ENCODE data around the gene SLU7.

The SLU7 gene

DNA sequence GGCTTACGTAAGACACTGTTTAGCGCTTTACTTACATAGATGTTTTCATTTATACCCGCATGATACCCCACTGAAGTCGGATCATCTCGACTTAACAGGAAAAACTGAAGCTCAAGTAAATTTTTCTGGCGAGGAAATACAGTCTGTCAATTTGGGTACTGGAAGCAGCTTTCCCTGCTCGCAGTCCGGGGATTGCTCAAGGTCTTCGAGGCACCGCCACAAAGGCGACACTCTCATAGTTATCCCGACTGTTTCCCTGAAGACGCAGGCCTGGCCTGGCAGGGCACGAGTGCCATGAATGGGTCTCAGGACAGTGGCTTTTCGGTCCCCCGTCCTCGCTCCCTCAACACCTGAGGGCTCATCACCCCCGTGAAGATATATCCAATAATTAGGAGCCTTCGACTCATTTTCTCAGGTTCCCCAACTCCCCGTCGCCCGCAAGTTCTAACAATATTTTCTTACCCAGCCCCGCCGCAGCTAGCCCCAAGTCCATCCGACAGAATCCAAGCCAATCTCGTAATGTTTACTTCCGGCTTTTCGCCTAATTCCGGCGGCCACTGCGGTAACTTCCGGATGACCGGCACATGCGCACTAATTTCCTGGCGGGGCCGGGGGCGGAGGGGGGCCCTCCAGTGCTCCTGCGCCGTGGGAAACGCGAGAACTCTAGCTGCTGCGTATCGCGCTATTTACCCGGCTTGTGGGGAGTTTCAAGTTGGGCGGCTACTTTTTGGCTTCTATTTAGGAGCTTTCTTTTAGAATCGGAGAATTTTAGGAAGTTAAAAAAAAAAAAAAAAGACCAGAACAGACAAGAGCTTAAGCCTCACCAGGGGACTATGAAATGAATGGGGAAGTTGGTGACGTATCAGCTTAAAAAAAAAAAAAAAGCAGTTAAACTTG lies at the start of gene SLU7:
TSS of gene SLU7 (minus strand) at position 521 of the 897 bp plus-strand sequence. CDS start 3,787 bp downstream, outside the sequence.
- peak; percentile 98 for DNase-seq (ENCODE audit: low read depth, low spot score)
- no peak for TF ChIP-seq CTCF (IDR thresholded peaks at IDR 0.05; ENCODE audit: low read depth, low read length)
- H3K4me3 ChIP-seq (ENCODE audit: low read depth, low read length): peak within 1 kb of the TSS; percentile 64
- in situ Hi-C loops (cut with HindIII; ENCODE audit: low sequenced_read_pairs): no loop called here

DNA sequence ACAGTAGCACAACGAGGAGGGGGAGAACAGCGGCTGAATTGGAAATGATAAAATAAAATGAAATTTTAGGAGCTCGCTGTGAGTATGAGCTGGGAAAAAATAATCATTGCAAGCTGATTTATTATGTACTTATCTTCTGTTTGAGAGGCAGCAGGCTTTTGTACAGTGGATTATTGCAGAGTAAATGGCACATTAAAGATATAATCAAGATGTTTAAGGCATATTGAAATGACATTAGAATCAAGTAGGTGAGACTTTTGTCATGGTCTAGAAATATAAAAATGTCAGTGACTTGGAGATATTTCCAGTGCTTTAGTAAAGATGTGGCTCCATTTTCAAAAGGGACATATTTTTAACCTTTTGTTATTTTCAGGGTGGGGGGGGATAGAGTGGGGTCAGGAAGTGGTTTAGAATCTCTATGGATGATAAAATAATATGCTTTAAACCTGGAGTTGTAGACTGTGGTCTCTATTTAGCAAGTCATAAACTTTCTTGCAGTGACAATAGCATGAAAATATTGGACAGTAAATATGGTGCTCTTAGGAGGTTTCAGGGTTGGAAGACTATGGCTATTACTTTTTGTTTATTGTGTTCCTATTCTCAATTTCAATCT lies 49.6 kb upstream of the SLU7 start:
- no peak for DNase-seq (ENCODE audit: low read depth, low spot score)
- peak overlapping the region; percentile 24 for H3K4me3 ChIP-seq (ENCODE audit: low read depth, low read length)
- in situ Hi-C loops (cut with HindIII; ENCODE audit: low sequenced_read_pairs): no loop called here
- no peak for TF ChIP-seq CTCF (IDR thresholded peaks at IDR 0.05; ENCODE audit: low read depth, low read length)

GRCh38 chr5:160467555-160468362 lies 48.9 kb upstream of the SLU7 start:
- no peak for TF ChIP-seq CTCF (IDR thresholded peaks at IDR 0.05; ENCODE audit: low read depth, low read length)
- DNase-seq (ENCODE audit: low read depth, low spot score): peak; percentile 85
- in situ Hi-C loops (cut with HindIII; ENCODE audit: low sequenced_read_pairs): no loop called here
- peak overlapping the region; percentile 24 for H3K4me3 ChIP-seq (ENCODE audit: low read depth, low read length)

- in situ Hi-C loops (cut with HindIII; ENCODE audit: low sequenced_read_pairs): no loop called here
- no peak for TF ChIP-seq CTCF (IDR thresholded peaks at IDR 0.05; ENCODE audit: low read depth, low read length)
- no peak overlapping the region for H3K4me3 ChIP-seq (ENCODE audit: low read depth, low read length)
- no peak for DNase-seq (ENCODE audit: low read depth, low spot score)
Observed at GRCh38 chr5:160466889-160467554, 48.1 kb upstream of the SLU7 start.

DNA sequence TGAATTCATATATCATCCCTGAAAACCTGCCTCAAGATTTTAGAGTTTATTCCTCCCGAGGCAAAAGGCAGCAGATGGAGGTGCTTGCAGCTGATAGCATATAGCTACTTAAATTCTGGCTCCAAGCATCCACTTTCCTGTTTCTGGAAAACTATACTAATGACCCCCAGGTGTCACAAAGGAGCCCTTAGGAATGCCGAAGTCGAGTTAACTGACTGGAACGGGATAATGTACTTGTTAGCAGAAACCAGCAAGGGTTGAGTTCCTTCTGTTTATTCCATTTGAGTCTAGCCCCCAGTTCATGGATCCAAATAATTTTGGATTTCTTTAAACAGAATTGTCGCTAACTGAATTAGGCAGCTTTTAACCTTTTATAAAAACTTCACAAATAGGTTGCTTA lies 47.2 kb upstream of the SLU7 start:
- no peak overlapping the region for H3K4me3 ChIP-seq (ENCODE audit: low read depth, low read length)
- DNase-seq (ENCODE audit: low read depth, low spot score): no peak
- in situ Hi-C loops (cut with HindIII; ENCODE audit: low sequenced_read_pairs): no loop called here
- no peak for TF ChIP-seq CTCF (IDR thresholded peaks at IDR 0.05; ENCODE audit: low read depth, low read length)

GRCh38 chr5:160464466-160464797 lies 45.6 kb upstream of the SLU7 start:
- in situ Hi-C loops (cut with HindIII; ENCODE audit: low sequenced_read_pairs): no loop called here
- no peak for TF ChIP-seq CTCF (IDR thresholded peaks at IDR 0.05; ENCODE audit: low read depth, low read length)
- H3K4me3 ChIP-seq (ENCODE audit: low read depth, low read length): no peak overlapping the region
- DNase-seq (ENCODE audit: low read depth, low spot score): no peak

Data from astrocyte of the spinal cord (primary cell).